ENCODE measurements around the gene TUBGCP2.

Gene TUBGCP2

DNA sequence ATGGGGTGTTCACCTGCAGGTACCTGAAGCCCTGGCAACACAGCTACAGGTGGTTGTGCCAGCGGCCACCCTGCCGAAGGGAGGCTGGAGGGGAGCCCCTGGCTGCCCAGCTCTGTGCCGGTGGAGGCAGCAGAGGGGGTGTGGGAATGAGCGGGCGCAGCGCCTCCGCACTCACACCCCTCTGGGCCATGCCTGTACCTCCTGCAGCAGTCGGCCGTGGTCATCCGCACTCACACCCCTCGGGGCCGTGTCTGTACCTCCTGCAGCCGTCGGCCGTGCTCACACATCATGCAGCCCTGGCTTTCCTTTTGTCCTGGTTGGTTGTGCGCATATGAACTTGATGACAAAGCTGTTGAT is 1.7 kb upstream of the TUBGCP2 start:
- DNase-seq (ENCODE audit: low read depth), result no peak
- no peak overlapping the region for H3K4me3 ChIP-seq (ENCODE audit: low read depth, low read length)

- H3K4me3 ChIP-seq (ENCODE audit: low read depth, low read length), result no peak overlapping the region
- no peak for DNase-seq (ENCODE audit: low read depth)
Observed at GRCh38 chr10:133309720-133310398, 1.2 kb upstream of the TUBGCP2 start.

- H3K4me3 ChIP-seq (ENCODE audit: low read depth, low read length), result peak overlapping the region; percentile 96
- peak; percentile 59 for DNase-seq (ENCODE audit: low read depth)
Observed at GRCh38 chr10:133309100-133309719, 538 bp upstream of the TUBGCP2 start.

DNA sequence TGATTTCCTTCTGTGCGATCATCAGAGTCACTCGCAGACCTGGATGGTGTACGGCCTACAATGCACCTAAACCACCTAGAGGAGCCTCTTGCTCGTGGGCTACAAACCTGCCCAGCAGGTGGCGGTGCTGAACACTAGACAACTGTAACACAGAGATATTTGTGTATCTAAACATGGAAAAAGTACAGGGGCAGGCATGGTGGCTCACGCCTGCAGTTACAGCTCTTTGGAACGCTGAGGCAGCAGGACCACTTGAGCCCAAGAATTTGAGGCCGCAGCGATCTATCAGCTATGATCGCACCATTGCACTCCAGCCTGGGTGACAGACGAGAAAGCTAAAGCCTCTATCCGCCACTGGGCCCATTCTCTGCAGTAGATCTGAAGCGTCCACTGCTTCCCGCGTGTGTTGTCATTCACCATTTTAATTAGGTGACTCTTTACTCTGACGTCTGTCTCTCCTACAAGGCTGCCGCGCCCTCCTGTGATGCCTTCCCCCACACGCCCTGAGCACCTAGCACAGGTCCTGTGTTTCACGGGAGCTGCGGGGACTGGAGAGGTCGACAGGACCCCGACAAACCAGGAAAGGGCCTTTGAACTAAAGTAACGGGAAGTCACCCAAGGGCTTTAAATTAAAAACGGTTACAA is 774 bp downstream of the TUBGCP2 start:
- peak overlapping the region; percentile 96 for H3K4me3 ChIP-seq (ENCODE audit: low read depth, low read length)
- no peak for DNase-seq (ENCODE audit: low read depth)

- H3K4me3 ChIP-seq (ENCODE audit: low read depth, low read length), result no peak overlapping the region
Observed at GRCh38 chr10:133306941-133307379, 1.7 kb downstream of the TUBGCP2 start.

DNA sequence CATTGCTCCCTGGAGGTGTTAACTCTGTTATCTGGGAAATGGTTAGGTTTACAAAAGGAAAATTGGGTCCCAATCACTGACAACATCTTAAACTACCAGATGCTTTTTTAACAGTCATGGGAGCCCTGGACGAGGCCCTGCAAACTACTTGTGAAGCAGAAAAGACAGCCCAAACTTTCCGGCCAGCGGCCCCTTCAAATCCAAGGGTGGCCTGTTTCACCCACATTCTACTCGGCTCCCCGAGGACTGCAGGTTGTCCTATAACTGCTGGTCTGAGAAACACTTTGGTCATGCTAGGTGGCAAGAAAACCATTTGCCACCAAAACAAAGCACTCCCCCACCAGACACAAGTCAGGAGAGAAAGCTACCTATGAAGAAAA is 2.6 kb downstream of the TUBGCP2 start:
- H3K4me3 ChIP-seq (ENCODE audit: low read depth, low read length), result no peak overlapping the region
- DNase-seq (ENCODE audit: low read depth), result no peak

More at GRCh38 chr10:133306941-133307379, 1.7 kb downstream of the TUBGCP2 start:
- no peak for DNase-seq (ENCODE audit: low read depth)

- DNase-seq (ENCODE audit: low read depth), result no peak
- H3K4me3 ChIP-seq (ENCODE audit: low read depth, low read length), result no peak overlapping the region
Observed at GRCh38 chr10:133303206-133303605, 5.5 kb downstream of the TUBGCP2 start.

DNA sequence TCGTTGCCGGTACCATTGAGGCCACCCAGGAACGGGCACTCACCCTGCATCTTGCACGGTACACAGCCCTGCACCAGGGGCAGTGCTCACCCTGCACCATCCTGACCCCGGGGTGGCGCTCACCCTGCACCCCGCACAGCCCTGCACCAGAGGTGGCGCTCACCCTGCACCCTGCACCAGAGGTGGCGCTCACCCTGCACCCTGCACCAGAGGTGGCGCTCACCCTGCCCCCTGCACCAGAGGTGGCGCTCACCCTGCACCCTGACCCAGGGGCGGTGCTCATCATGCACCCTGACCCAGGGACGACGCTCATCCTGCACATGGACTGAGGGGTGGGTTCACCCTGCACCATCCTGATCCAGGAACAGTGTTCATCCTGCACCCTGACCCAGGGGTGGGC is 6.4 kb downstream of the TUBGCP2 start:
- H3K4me3 ChIP-seq (ENCODE audit: low read depth, low read length), result no peak overlapping the region
- DNase-seq (ENCODE audit: low read depth), result no peak

DNA sequence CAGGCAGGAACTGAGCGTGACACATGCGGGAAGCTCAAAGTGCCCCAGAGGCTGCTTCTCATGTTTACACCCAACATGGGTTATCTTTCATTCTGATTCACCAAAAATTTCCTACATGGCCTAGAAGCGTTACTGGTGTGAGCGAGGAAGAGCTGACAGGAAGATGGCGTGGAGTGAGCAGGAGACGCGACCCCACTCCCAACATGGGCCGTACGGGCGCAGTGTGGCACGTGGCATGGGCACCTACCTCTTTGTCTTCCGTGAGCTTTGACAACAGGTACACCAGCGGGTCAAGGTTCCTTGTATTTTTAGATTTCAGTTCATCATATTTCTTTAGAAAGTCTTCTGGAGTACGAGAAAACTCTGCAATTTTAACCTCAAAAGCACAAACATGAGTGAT is 8.9 kb downstream of the TUBGCP2 start:
- DNase-seq (ENCODE audit: low read depth), result no peak
- H3K4me3 ChIP-seq (ENCODE audit: low read depth, low read length), result no peak overlapping the region

- H3K4me3 ChIP-seq (ENCODE audit: low read depth, low read length), result no peak overlapping the region
- DNase-seq (ENCODE audit: low read depth), result no peak
Observed at GRCh38 chr10:133299224-133299623, 9.4 kb downstream of the TUBGCP2 start.

GRCh38 chr10:133298466-133298865 is 10.2 kb downstream of the TUBGCP2 start:
- H3K4me3 ChIP-seq (ENCODE audit: low read depth, low read length), result no peak overlapping the region
- no peak for DNase-seq (ENCODE audit: low read depth)

GRCh38 chr10:133297504-133297903 is 11.2 kb downstream of the TUBGCP2 start:
- no peak overlapping the region for H3K4me3 ChIP-seq (ENCODE audit: low read depth, low read length)

GRCh38 chr10:133295426-133296320 is 13.0 kb downstream of the TUBGCP2 start:
- no peak overlapping the region for H3K4me3 ChIP-seq (ENCODE audit: low read depth, low read length)

More at GRCh38 chr10:133297504-133297903, 11.2 kb downstream of the TUBGCP2 start:
- DNase-seq (ENCODE audit: low read depth), result no peak

DNA sequence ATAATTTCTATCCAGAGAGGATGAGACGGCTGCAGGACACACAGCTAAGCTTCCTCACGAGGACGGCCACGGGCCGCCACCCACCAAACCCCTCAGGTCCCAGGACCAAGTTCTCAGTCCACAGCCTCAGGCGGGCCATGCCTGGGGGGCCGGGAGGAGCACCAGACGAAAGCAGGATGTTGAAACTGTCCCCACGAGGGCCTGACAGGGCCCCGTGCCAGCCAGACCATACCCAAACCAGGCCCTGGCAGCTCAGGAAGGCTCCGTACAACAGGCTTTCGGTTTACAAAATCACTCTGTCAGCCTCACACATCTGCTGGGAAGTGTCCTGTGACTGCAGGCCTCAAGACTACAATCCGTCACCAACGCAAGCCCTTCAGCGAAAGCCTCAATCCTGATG is 14.5 kb downstream of the TUBGCP2 start:
- no peak overlapping the region for H3K4me3 ChIP-seq (ENCODE audit: low read depth, low read length)
- DNase-seq (ENCODE audit: low read depth), result no peak

More at GRCh38 chr10:133295426-133296320, 13.0 kb downstream of the TUBGCP2 start:
- DNase-seq (ENCODE audit: low read depth), result no peak

GRCh38 chr10:133293810-133294119 is 14.9 kb downstream of the TUBGCP2 start:
- no peak for DNase-seq (ENCODE audit: low read depth)
- no peak overlapping the region for H3K4me3 ChIP-seq (ENCODE audit: low read depth, low read length)

GRCh38 chr10:133292919-133293809 is 15.5 kb downstream of the TUBGCP2 start:
- DNase-seq (ENCODE audit: low read depth), result peak; percentile 21
- H3K4me3 ChIP-seq (ENCODE audit: low read depth, low read length), result no peak overlapping the region

- no peak for DNase-seq (ENCODE audit: low read depth)
- no peak overlapping the region for H3K4me3 ChIP-seq (ENCODE audit: low read depth, low read length)
Observed at GRCh38 chr10:133289761-133290160, 18.9 kb downstream of the TUBGCP2 start.

DNA sequence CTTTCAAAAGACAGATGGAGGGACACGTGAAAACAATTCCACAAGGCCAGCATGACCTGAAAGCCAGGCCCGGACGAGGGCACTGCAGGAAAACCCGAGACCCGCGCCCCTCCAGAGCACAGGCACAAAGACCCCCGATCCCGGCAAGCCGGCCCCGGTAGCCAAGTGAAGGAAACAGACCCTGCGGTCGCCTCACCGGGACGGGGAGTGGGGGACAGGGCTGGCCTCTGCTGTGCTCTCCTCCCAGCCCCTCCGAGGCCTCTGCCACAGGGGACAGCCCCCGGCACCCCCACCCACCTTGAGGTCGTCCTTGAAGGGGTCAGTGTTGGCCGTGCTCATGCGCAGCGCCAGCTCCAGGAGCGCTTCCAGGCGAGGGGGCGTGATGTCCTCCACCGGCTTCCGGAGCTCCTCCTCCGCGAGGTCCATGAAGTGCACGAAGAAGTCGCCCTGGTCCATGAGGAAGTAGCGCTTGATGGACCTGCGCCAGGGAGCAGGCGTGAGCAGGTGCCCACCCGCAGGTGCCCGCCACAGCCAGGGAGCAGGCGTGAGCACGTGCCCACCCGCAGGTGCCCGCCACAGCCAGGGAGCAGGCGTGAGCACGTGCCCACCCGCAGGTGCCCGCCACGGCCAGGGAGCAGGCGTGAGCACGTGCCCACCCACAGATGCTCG is 20.7 kb downstream of the TUBGCP2 start:
- no peak for DNase-seq (ENCODE audit: low read depth)
- no peak overlapping the region for H3K4me3 ChIP-seq (ENCODE audit: low read depth, low read length)

- no peak overlapping the region for H3K4me3 ChIP-seq (ENCODE audit: low read depth, low read length)
- DNase-seq (ENCODE audit: low read depth), result no peak
Observed at GRCh38 chr10:133286366-133286765, 22.3 kb downstream of the TUBGCP2 start.

Measured in skeletal muscle cell (primary cell).